Endothelial cell of umbilical vein (primary cell): ENCODE data around the gene VSTM2B.

Experiments used
- CTCF ChIP-seq, 2 donors: IDR thresholded peaks; 1 replicate in 1 of 2; 2 replicates in 1 of 2; pipeline ENCODE4 v1.5.1; 2011; ENCODE audit warnings: low read length in 2 of 2, mild to moderate bottlenecking in 2 of 2, moderate library complexity in 2 of 2, control low read depth in 1 of 2, inconsistent platforms in 1 of 2, low read depth in 1 of 2; ENCODE audit not compliant: insufficient read depth in 1 of 2; ENCODE audit errors: extremely low read depth in 1 of 2
- EZH2 ChIP-seq: IDR thresholded peaks from 2 replicates; pipeline ENCODE4 v1.6.1; 2012; ENCODE audit warnings: borderline replicate concordance, low read depth, mild to moderate bottlenecking, moderate library complexity, low read length, inconsistent platforms; ENCODE audit not compliant: severe bottlenecking
- MAX ChIP-seq: IDR thresholded peaks from 2 replicates; pipeline ENCODE4 v1.6.1; 2011; ENCODE audit not compliant: insufficient read depth, insufficient read length
- POLR2A ChIP-seq: IDR thresholded peaks from 2 replicates; pipeline ENCODE4 v1.6.1; 2012; ENCODE audit warnings: low read depth, mild to moderate bottlenecking, control low read depth, low read length
- POLR2AphosphoS5 ChIP-seq: IDR thresholded peaks from 2 replicates; pipeline ENCODE4 v1.6.1; 2012; ENCODE audit warnings: low read depth, mild to moderate bottlenecking, control low read depth, low read length, moderate library complexity; ENCODE audit not compliant: insufficient read depth

- TF ChIP-seq CTCF (IDR thresholded peaks at IDR 0.05; ENCODE audit: extremely low read depth in 1 of 2, insufficient read depth in 1 of 2, low read depth in 1 of 2, low read length in 2 of 2) (no peak), EZH2 (no peak), POLR2A (no peak), MAX (no peak), POLR2AphosphoS5 (no peak)
Observed at GRCh38 chr19:29543381-29543780, 17.6 kb downstream of the VSTM2B start.
